ENCODE measurements around the gene NEURL1B.
"Not testable (repeated sequence)": the region's sequence is repeated elsewhere in the genome, so short reads cannot be mapped to it uniquely, and the experiment has no call there.

The NEURL1B gene

DNA sequence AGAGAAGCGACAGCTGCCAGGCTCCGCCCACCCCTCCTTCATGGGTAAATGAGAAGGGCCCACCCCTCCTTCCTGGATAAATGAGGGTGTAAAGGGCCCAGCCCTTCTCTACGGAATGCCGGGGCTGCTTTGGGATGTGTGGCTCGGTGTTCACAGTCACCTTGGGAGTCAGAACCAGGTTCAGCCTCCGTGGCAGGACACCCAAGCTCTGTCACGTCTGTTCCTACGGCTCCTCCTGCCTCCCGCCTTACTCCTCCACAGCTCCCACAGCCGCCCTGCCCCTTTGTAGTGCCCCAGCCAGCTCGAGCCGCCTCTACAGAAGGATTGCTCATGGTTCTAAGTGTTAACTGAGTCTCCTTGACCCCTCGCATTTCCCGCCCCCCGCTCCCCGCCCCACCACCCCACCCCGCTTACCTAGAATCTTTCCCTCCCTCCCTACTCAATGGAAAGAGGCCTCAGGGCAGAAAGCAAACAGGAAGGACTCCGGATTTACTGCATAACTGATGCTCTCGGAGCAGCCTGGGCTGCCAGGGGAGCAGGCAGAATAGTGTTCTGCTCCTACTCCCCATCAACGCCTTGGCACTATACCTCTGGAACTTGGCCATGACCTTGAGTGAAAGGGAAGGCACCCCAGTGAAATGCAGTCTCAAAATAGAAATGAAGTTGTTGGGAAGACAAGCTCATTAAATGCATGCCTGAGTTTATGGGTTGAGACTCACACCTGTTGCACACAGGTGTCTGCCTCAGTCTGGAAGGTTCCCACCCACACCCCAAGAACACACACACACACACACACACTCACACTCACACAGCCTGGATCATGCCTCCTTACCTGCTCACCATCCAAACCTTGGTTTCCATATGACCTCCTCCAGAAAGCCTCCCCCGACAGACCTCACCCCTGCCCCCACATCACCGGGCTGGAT is 59.6 kb downstream of the NEURL1B start:
- DNase-seq, result no peak

- no peak for DNase-seq
Observed at GRCh38 chr5:172701291-172701656, 60.2 kb downstream of the NEURL1B start.

- DNase-seq, result no peak
Observed at GRCh38 chr5:172703952-172704351, 62.9 kb downstream of the NEURL1B start.

DNA sequence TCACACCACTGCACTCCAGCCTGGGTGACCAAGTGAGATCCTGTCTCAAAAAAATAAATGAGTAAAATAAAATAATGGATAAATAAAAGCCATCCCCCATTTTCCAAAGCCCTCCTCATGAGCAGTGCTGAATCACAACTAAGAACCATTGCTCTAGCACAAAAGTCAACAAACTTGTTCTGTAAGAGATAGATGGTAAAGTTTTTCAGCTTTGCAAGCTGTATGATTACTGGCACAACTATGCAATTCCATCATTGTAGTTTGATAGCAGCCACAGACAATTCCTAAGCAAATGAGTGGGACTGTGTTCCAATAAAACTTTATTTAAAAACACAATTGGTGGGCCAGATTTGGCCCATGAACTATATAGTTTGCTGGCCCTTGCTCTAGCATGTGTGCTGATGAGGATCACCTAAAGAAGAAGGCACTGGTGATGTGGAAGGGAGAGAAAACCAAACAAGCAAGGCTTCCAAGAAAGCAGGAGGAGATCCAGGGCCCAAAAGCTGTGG is 64.6 kb downstream of the NEURL1B start:
- no peak for DNase-seq

DNA sequence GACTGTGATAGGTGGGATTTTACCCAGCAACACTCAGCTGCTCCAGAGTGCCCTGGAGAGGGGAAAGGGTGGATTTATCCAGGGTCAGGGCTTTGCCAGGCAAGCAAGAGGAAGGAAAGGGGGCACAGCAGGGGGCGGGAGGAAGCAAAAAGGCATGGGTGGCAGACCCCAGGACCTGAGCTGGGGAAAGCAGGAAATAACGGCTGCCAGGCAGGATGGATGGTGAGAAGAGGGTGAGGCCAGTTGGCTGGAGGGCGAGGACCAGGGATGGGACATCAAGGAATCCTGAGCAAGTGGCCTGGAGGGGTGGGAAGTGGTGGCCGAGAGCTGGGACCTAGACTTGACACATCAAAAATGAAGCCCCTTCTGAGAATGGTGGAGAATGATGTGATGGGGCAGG is 65.7 kb downstream of the NEURL1B start:
- DNase-seq, result no peak

- no peak for DNase-seq
Observed at GRCh38 chr5:172707285-172708182, 66.5 kb downstream of the NEURL1B start.

DNA sequence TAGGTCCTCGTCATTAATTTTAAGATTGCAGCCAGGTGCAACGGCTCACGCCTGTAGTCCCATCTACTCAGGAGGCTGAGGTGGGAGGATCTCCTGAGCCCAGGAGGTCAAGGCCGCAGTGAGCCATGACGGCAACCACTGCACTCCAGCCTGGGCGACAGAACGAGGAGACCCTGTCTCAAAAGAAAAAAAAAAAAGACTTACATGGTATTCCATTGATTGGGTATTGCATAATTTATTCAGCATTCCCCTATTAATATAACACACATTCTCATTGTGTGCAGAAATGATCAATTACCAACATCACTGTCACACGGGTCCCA is 67.1 kb downstream of the NEURL1B start:
- DNase-seq, result no peak

DNA sequence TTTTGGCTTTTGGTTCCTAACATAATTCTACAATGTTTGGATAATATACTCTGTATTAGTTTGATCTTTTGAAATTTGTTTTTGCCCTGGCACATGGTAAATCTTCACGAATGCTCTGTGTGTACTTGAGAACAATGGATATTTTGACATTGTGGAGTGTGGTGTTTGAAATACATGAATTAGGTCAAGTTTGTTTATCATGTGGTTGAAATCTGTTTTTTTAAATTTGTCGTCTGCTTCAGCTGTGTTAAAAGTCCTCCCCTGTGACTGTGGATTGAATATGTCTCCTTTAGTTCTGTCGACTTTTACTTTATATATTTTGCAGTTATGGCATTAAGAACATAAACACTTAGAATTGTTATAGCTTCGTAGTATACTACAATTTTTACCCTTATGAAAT is 69.6 kb downstream of the NEURL1B start:
- no peak for DNase-seq

GRCh38 chr5:172711321-172711861 is 70.3 kb downstream of the NEURL1B start:
- DNase-seq, result not testable (repeated sequence)

DNA sequence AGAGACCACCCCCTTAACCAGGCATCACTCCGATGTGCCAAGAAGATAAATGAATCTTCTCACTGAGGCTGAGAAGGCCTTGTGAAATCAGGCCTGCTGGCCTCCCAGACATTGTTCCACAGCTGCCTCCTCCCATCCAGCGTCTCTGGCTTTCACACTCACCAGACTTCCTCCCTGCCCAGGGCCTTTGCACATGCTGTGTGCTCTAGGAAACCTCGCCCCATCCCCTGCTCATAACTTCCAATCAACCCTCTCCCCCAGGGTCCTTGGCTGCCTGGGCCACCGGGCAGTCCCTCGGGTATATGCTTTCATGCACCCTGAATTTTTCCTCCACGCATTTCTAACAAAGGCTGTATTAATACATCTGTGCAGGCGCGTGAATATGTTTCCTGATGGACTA is 71.5 kb downstream of the NEURL1B start:
- DNase-seq, result no peak

GRCh38 chr5:172713113-172713808 is 72.2 kb downstream of the NEURL1B start:
- no peak for DNase-seq

- DNase-seq, result no peak
Observed at GRCh38 chr5:172713809-172714490, 72.9 kb downstream of the NEURL1B start.

DNA sequence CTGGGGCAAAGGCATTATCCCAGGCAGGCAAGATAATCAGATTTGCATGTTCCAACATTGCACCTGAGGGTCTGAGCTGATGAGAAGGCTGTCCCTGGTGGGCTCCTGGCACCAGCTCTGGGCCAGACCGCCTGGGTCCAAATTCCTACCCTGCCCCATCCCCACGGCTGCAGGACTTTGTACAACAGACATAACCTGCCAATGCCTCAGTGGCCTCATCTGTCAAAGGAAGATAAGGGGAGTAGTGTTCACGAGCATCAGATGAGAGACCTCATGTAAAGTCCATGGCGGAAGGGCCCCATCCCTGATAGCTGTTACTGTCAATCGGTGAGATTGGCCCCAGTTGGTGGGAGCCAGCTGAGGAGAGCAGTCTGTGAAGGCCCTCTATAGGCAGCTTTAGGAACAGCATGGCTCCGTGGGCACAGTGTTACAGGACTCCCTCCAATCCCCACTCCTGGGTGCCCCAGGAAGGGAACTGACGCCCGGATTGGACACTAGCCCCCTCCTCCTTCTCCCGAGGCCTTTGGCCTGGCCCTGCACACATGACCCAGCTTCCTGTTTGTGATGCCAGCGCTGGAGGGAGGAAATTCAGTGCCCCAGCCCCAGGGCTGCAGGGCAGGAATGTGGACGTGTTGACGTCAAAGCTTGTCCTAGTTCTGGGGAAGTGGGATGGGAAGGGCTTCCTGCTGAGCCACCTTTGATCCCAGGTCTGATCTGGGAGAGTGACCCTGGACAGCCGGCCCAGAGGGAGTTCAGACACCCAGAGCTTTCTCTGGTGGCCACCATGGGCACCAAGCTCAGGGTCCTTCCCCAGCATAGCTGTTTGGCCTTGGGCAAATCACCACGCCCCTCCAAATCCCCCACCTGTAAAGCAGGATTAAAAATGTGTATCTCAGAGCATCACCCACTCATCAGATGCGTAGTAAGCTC is 73.7 kb downstream of the NEURL1B start:
- DNase-seq, result peak in 1 of 2 experiments; percentile 28

GRCh38 chr5:172715421-172715780 is 74.3 kb downstream of the NEURL1B start:
- no peak for DNase-seq

GRCh38 chr5:172715931-172716682 is 75.0 kb downstream of the NEURL1B start:
- DNase-seq, result no peak

GRCh38 chr5:172716796-172717313 is 75.8 kb downstream of the NEURL1B start:
- DNase-seq, result peak; percentile 15 to 30

GRCh38 chr5:172717481-172718195 is 76.6 kb downstream of the NEURL1B start:
- DNase-seq, result no peak

DNA sequence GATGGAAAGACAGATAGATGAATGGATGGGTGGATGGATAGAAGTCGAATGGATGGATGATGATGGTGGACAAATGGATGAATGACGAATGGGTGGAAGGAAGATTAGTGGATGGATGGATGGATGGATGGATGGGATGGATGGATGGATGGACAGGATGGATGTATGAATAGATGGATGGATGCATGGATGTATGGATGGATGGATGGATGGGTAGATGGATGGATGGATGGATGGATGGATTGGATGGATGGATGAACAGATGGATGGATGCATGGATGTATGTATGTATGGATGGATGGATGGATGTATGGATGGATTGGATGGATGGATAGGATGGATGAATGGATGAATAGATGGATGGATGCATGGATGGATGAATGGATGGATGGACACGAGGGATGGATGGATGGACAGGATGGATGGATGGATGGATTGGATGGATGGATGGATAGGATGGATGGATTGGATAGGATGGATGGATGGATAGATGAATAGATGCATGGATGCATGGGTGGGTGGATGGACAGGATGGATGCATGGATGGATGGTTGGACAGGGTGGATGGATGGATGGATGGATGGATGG is 77.6 kb downstream of the NEURL1B start:
- no peak for DNase-seq

DNA sequence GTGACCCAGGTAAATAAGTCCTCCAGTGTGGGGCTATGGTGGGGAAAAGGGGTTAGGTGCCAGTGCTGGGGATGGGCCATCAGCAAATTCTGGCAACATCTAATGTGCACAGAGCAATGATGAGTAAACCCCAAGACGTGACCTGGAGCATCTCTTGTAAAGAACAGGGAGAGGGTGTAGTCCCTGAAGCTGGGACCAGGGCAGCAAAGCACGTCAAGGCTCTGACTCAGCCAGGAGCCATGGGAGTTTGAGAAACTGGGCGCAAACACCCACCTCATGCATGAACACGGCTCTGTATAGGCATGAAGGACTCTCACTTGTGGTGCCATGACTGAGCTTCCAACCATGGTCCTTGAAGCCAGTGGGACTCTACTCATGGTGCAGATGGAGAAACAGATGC is 78.1 kb downstream of the NEURL1B start:
- no peak for DNase-seq

Data from NCI-H1930 (cell line).